GM13977 (cell line): Measurements from ENCODE around the gene DUOX1.

Experiments used
- DNase-seq: peaks from one replicate; pipeline ENCODE4 v3.0.0; 2012; ENCODE audit warnings: low spot score
- CTCF ChIP-seq: IDR thresholded peaks from 2 replicates; pipeline ENCODE4 v1.5.1; 2012; ENCODE audit warnings: mild to moderate bottlenecking, control low read depth; ENCODE audit not compliant: insufficient read depth; ENCODE audit errors: extremely low read depth, missing control alignments
- in situ Hi-C: fragments of 300-500 bp; cut with MboI; formaldehyde crosslinking; loops from one replicate; pipeline ENCODE4 v1.12.0; 2022; ENCODE audit warnings: low sequenced_read_pairs, low pct_unique_long_range_greater_than_20kb, mixed read lengths, inconsistent platforms; ENCODE audit not compliant: unreplicated experiment

Gene DUOX1

GRCh38 chr15:45166834-45167630, 37.2 kb downstream of the DUOX1 start:
- peak; percentile 75 for TF ChIP-seq CTCF
- DNase-seq: peak; percentile 91
- in situ Hi-C loops: no loop called here

- in situ Hi-C loops: no loop called here
- no peak for DNase-seq
- TF ChIP-seq CTCF: no peak
Measured at GRCh38 chr15:45167631-45168205, 37.9 kb downstream of the DUOX1 start.

GRCh38 chr15:45168286-45168685, 38.5 kb downstream of the DUOX1 start:
- DNase-seq: no peak
- in situ Hi-C loops: no loop called here
- no peak for TF ChIP-seq CTCF

GRCh38 chr15:45168751-45169551, 39.2 kb downstream of the DUOX1 start:
- DNase-seq: no peak
- in situ Hi-C loops: no loop called here

GRCh38 chr15:45169608-45170480, 40.0 kb downstream of the DUOX1 start:
- in situ Hi-C loops: no loop called here
- TF ChIP-seq CTCF: no peak
- no peak for DNase-seq

More at GRCh38 chr15:45168751-45169551, 39.2 kb downstream of the DUOX1 start:
- no peak for TF ChIP-seq CTCF

- TF ChIP-seq CTCF: no peak
- no peak for DNase-seq
- in situ Hi-C loops: no loop called here
Measured at GRCh38 chr15:45171912-45172311, 42.1 kb downstream of the DUOX1 start.
